Measurements from ENCODE around the gene PAIP2B. TPM values are rescaled to one million over a fixed set of nuclear protein-coding genes. Genes with fewer than 3 reads are reported as not detected.

PAIP2B gene
- total RNA-seq, 1 experiment from 2014 or later: 5.9 TPM

- RAD21 ChIA-PET (ENCODE audit: low non-redundant PET in 1 of 2, low total read pairs in 2 of 2, uncharacterized antibody in 2 of 2, unreplicated experiment in 2 of 2): no interaction called here
- POLR2A ChIA-PET: no interaction called here
- no peaks in the 10 kb centered on the region for H4K20me1 ChIP-seq (ENCODE audit: insufficient read depth)
- peaks cover 22 to 29% of the 10 kb centered on the region in 2 experiments for H3K36me3 ChIP-seq (ENCODE audit: control insufficient read depth in 1 of 2, insufficient read depth in 2 of 2, low read length in 2 of 2)
- H3K9me2 ChIP-seq (ENCODE audit: insufficient read depth): no peaks in the 10 kb centered on the region
- no TSS peak for BruUV-seq (replicated peaks)
- H2AFZ ChIP-seq (ENCODE audit: low read depth, low read length, poor library complexity, severe bottlenecking): no peak overlapping the region
- H3K4me2 ChIP-seq (ENCODE audit: low read length): no peak overlapping the region
- DNase-seq (ENCODE audit: low read depth, low spot score): no peak
- no peak overlapping the region for H3K4me3 ChIP-seq (replicated peaks in 1 of 2; ENCODE audit: low read depth in 1 of 2, low read length in 2 of 2)
- no peak overlapping the region for H3K27ac ChIP-seq (ENCODE audit: low read depth, low read length)
- ATAC-seq: peak; percentile 62
- H3K27me3 ChIP-seq (ENCODE audit: insufficient read depth, low read length): no peaks in the 10 kb centered on the region
- no peaks in the 10 kb centered on the region for H3K9me3 ChIP-seq (ENCODE audit: control insufficient read depth in 1 of 2, insufficient read depth in 1 of 2, low read depth in 1 of 2, low read length in 2 of 2)
- CTCF ChIA-PET: no interaction called here
- intact Hi-C loops (cut with micrococcal nuclease): no loop called here
- no peaks in the 10 kb centered on the region for H3K79me2 ChIP-seq (ENCODE audit: insufficient read depth, low read length)
- H3K4me1 ChIP-seq (ENCODE audit: control insufficient read depth in 1 of 2, insufficient read depth in 2 of 2, low read length in 2 of 2): no peaks in the 10 kb centered on the region
- TF ChIP-seq ZBTB33 (IDR thresholded peaks at IDR 0.05; ENCODE audit: extremely low read depth, insufficient replicate concordance, low read length) (no peak), CTCF (IDR thresholded peaks at IDR 0.05 in 2 of 3, conservative IDR thresholded peaks at IDR 0.05 in 1 of 3; ENCODE audit: borderline replicate concordance in 1 of 3, insufficient read depth in 1 of 3, low read depth in 2 of 3, low read length in 2 of 3) (peak in 1 of 3 experiments; percentile 29; a peak in 2 of 6 replicates), YY1 (IDR thresholded peaks at IDR 0.05; ENCODE audit: extremely low read depth, insufficient replicate concordance, low read depth, low read length) (no peak), EZH2 (IDR thresholded peaks at IDR 0.05) (no peak), SRF (IDR thresholded peaks at IDR 0.05; ENCODE audit: low read depth) (no peak)
- no peak overlapping the region for H3K9ac ChIP-seq (ENCODE audit: low read length)
These were observed 75.3 kb downstream of the PAIP2B start for GRCh38 chr2:71151620-71152019.
